HepG2 (cell line): Measurements from ENCODE around the gene PLIN5.

Experiments
- CTCF ChIP-seq: sonication (generic); formaldehyde crosslinking; IDR thresholded peaks from 2 replicates; pipeline ENCODE4 v1.5.0; 2020; ENCODE audit warnings: mild to moderate bottlenecking, missing genetic modification reagents, moderate library complexity
- HES4 ChIP-seq: sonication (generic); formaldehyde crosslinking; IDR thresholded peaks from 2 replicates; pipeline ENCODE4 v1.9.0; 2021; ENCODE audit warnings: mild to moderate bottlenecking, missing genetic modification reagents, borderline replicate concordance
- KDM1A ChIP-seq: IDR thresholded peaks from 2 replicates; pipeline ENCODE4 v1.6.1; 2016; ENCODE audit warnings: missing compliant biosample characterization
- POLR2A ChIP-seq, 2 experiments: IDR thresholded peaks; 2 replicates each; pipeline ENCODE4 v1.6.1; 2011; ENCODE audit warnings: low read depth in 2 of 2, low read length in 2 of 2, mild to moderate bottlenecking in 1 of 2, moderate library complexity in 1 of 2; ENCODE audit not compliant: insufficient read depth in 1 of 2
- SRSF1 ChIP-seq: fragments of 200-400 bp; formaldehyde crosslinking; optimal IDR thresholded peaks from 2 replicates; pipeline ENCODE3; 2017; ENCODE audit warnings: mild to moderate bottlenecking, low read depth, low read length, moderate library complexity
- TF ChIP-seq, protein P1 (sequence below): sonication (generic); formaldehyde crosslinking; IDR thresholded peaks from 2 replicates; pipeline ENCODE4 v1.9.0; 2022; ENCODE audit warnings: low read depth, missing genetic modification reagents

DNA sequence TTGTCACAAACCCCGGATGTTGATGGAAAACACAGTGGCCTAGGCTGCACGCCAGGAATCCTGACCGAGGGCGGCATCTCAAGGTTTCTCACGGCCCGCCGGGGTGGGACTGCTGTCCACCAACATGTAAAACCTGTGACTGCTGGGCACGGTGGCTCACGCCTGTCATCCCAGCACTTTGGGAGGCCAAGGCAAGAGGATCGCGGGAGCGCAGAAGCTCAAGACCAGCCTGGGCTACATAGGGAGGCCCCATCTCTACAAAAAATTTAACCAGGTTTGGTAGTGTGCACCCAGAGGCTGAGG lies 27.9 kb downstream of the PLIN5 start:
- TF ChIP-seq, protein P1, sequence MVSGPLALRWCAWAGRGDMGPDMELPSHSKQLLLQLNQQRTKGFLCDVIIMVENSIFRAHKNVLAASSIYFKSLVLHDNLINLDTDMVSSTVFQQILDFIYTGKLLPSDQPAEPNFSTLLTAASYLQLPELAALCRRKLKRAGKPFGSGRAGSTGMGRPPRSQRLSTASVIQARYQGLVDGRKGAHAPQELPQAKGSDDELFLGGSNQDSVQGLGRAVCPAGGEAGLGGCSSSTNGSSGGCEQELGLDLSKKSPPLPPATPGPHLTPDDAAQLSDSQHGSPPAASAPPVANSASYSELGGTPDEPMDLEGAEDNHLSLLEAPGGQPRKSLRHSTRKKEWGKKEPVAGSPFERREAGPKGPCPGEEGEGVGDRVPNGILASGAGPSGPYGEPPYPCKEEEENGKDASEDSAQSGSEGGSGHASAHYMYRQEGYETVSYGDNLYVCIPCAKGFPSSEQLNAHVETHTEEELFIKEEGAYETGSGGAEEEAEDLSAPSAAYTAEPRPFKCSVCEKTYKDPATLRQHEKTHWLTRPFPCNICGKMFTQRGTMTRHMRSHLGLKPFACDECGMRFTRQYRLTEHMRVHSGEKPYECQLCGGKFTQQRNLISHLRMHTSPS (CRISPR knock-in tag), result no peak
- TF ChIP-seq KDM1A (no peak), CTCF (no peak), SRSF1 (no peak), POLR2A (IDR thresholded peaks at IDR 0.05; ENCODE audit: insufficient read depth in 1 of 2, low read depth in 2 of 2, low read length in 2 of 2) (no peak), HES4 (no peak)
